ENCODE data around the gene PEA15. TPM values are rescaled to one million over a fixed set of nuclear protein-coding genes. Genes with fewer than 3 reads are reported as not detected.

The PEA15 gene
- total and polyA plus RNA-seq, 2 of the 8 experiments (the other 6 are each of a cell fraction or from before 2014, with no cell fraction given) = 71.3 to 75.1 TPM

- peak overlapping the region; percentile 39; the same call in 1 of the 2 replicates for H3K18ac ChIP-seq (ENCODE audit: extremely low read depth, low read length)
- no peak overlapping the region for H3K4ac ChIP-seq (replicated peaks; ENCODE audit: insufficient read length, low read depth, low read length)
- no peak overlapping the region for H3K56ac ChIP-seq (replicated peaks; ENCODE audit: insufficient read length, low read depth, low read length)
- peaks cover 2 to 21% of the 10 kb centered on the region in 2 experiments for H4K20me1 ChIP-seq (replicated peaks in 1 of 2; ENCODE audit: control insufficient read depth in 1 of 2, insufficient read depth in 2 of 2, low read length in 2 of 2)
- no peaks in the 10 kb centered on the region for H3K27me3 ChIP-seq (replicated peaks in 1 of 4; ENCODE audit: control insufficient read depth in 3 of 4, extremely low read depth in 1 of 4, insufficient read depth in 3 of 4, low read length in 3 of 4)
- no peak overlapping the region; the same call in 1 of the 2 replicates for H4K8ac ChIP-seq (ENCODE audit: extremely low read depth, insufficient read depth, low read length)
- H3K14ac ChIP-seq (ENCODE audit: insufficient read length) = no peak overlapping the region
- DNase-seq (ENCODE audit: low read depth in 1 of 2, low spot score in 2 of 2) (no peak), FAIRE-seq (no peak)
- peaks cover 10 to 29% (median 23%) of the 10 kb centered on the region in 4 experiments; a peak in 7 of 8 replicates for H3K36me3 ChIP-seq (ENCODE audit: control insufficient read depth in 2 of 4, insufficient read depth in 4 of 4, low read length in 3 of 4)
- H2BK120ac ChIP-seq (replicated peaks; ENCODE audit: low read depth, low read length) = no peak overlapping the region
- no peak overlapping the region for H4K5ac ChIP-seq (ENCODE audit: insufficient read length, low read depth, low read length)
- H3K27ac ChIP-seq (ENCODE audit: low read depth, low read length) = no peak overlapping the region
- WGBS, 2 experiments (ENCODE audit: extremely low coverage in 1 of 2, insufficient coverage in 1 of 2, insufficient read length in 1 of 2, insufficient replicate concordance in 2 of 2, low coverage in 1 of 2, low lambda C conversion rate in 2 of 2, missing lambda C conversion rate in 1 of 2) = 79% methylated on average over 7 of the region's 7 CpGs; no CpG with 5 or more reads in 1 of the 2 experiments
- peak overlapping the region in 1 of 2 experiments; percentile 42; a peak in 3 of 4 replicates for H3K4me2 ChIP-seq (ENCODE audit: insufficient read depth in 1 of 2, low read depth in 2 of 2, low read length in 2 of 2)
- peaks cover 9% of the 10 kb centered on the region for H3K23me2 ChIP-seq (ENCODE audit: low read depth, low read length)
- no peak overlapping the region for H3K23ac ChIP-seq (ENCODE audit: insufficient read length)
- ChIA-PET POLR2A (ENCODE audit: partially characterized antibody) (interaction anchor here (0.9 to 11.3 kb wide), 16 partner anchors 10 to 113 kb away, joined by 3 to 107 read pairs (median 5); partner anchors contain the start of gene CASQ1), CTCF (ENCODE audit: partially characterized antibody) (interaction anchor here (0.8 to 20.4 kb wide), 11 partner anchors 11 to 133 kb away, joined by 3 to 257 read pairs (median 10); partner anchors contain the start of genes ATP1A2 and CASQ1)
- H3K4me1 ChIP-seq (replicated peaks in 1 of 4; ENCODE audit: control insufficient read depth in 3 of 4, insufficient read depth in 4 of 4, low read length in 3 of 4) = peaks cover 17 to 37% (median 21%) of the 10 kb centered on the region in 4 experiments
- no peaks in the 10 kb centered on the region for H3K9me3 ChIP-seq (ENCODE audit: insufficient read depth in 2 of 2, low read depth in 1 of 2, low read length in 1 of 2)
- no peak overlapping the region for H2AFZ ChIP-seq (ENCODE audit: low read length)
- H3K4me3 ChIP-seq (ENCODE audit: extremely low read depth in 1 of 4, insufficient read depth in 2 of 4, low read depth in 3 of 4, low read length in 4 of 4) = no peak overlapping the region
- H2BK5ac ChIP-seq (ENCODE audit: low read depth, low read length) = no peak overlapping the region
- no peak overlapping the region for H2BK15ac ChIP-seq (ENCODE audit: low read length)
- no peak overlapping the region for H2BK20ac ChIP-seq (ENCODE audit: low read length)
- H4K91ac ChIP-seq (replicated peaks; ENCODE audit: insufficient read length, low read length) = no peak overlapping the region
- no peak overlapping the region for H3K9ac ChIP-seq (replicated peaks in 1 of 4; ENCODE audit: extremely low read depth in 1 of 4, low read depth in 3 of 4, low read length in 3 of 4)
- H3K79me2 ChIP-seq (ENCODE audit: control insufficient read depth in 1 of 2, insufficient read depth in 2 of 2, low read length in 2 of 2) = peaks cover 8% of the 10 kb centered on the region in 2 experiments; a peak in 2 of 4 replicates
- H3K79me1 ChIP-seq (ENCODE audit: low read depth, low read length) = peaks cover 11% of the 10 kb centered on the region
- H2BK12ac ChIP-seq (ENCODE audit: low read depth, low read length) = no peak overlapping the region; the same call in 1 of the 2 replicates
- H2AK5ac ChIP-seq (ENCODE audit: low read depth, low read length) = no peak overlapping the region
- TF ChIP-seq SIN3A (conservative IDR thresholded peaks at IDR 0.05 in 1 of 2, IDR thresholded peaks at IDR 0.05 in 1 of 2; ENCODE audit: low read depth in 1 of 2, low read length in 2 of 2) = 0 out of 4 replicates have a peak, but pooled peaks of 1 of the 2 experiments have one; percentile 26
Measured at GRCh38 chr1:160209321-160210046, 4.3 kb downstream of the PEA15 start.
